Astrocyte of the spinal cord (primary cell): Measurements from ENCODE around the gene BRD7.
A peak's percentile ranks its signal among the peaks of the same experiment; 100 is the strongest.

Source experiments
- DNase-seq: peaks from one replicate; pipeline ENCODE4 v3.0.0; 2011; ENCODE audit warnings: low read depth, low spot score
- H3K4me3 ChIP-seq: 2 replicates; pipeline ENCODE4 v1.5.1; 2011; ENCODE audit warnings: low read depth, mild to moderate bottlenecking, low read length, moderate library complexity
- CTCF ChIP-seq: IDR thresholded peaks from 2 replicates; pipeline ENCODE4 v1.5.1; 2012; ENCODE audit warnings: low read depth, mild to moderate bottlenecking, low read length, inconsistent platforms
- in situ Hi-C: cut with HindIII; loops from 2 replicates; pipeline ENCODE4 v1.10.0; 2017; ENCODE audit warnings: low sequenced_read_pairs

Gene BRD7

GRCh38 chr16:50318796-50319578, 49.8 kb downstream of the BRD7 start:
- no peak for TF ChIP-seq CTCF
- no peak for DNase-seq
- in situ Hi-C loops: no loop called here
- no peak overlapping the region for H3K4me3 ChIP-seq

GRCh38 chr16:50316848-50317630, 51.7 kb downstream of the BRD7 start:
- DNase-seq: peak; percentile 45
- no peak for TF ChIP-seq CTCF
- in situ Hi-C loops: no loop called here
- no peak overlapping the region for H3K4me3 ChIP-seq

- TF ChIP-seq CTCF: no peak
- H3K4me3 ChIP-seq: no peak overlapping the region
- DNase-seq: no peak
- in situ Hi-C loops: no loop called here
Observed at GRCh38 chr16:50316102-50316847, 52.5 kb downstream of the BRD7 start.

GRCh38 chr16:50315346-50315997, 53.3 kb downstream of the BRD7 start:
- no peak overlapping the region for H3K4me3 ChIP-seq
- peak; percentile 34 for DNase-seq
- in situ Hi-C loops: no loop called here
- TF ChIP-seq CTCF: no peak

GRCh38 chr16:50314665-50315064, 54.1 kb downstream of the BRD7 start:
- in situ Hi-C loops: no loop called here
- TF ChIP-seq CTCF: no peak
- H3K4me3 ChIP-seq: no peak overlapping the region
- DNase-seq: no peak
